T-helper 2 cell treated with Interferon-gamma antibody and Interleukin-4, amounts not matched to agents 100 ng/mL and 5 ng/mL, for 36 hours (primary cell): Measurements from ENCODE around the gene UBALD2. TPM values are rescaled to one million over a fixed set of nuclear protein-coding genes. Genes with fewer than 3 reads are reported as not detected.

ENCODE experiments used
- intact Hi-C: fragments of 100-400 bp; cut with micrococcal nuclease; formaldehyde crosslinking; loops from one replicate; pipeline ENCODE4 v1.15.1; 2023
- total RNA-seq: library from RNA; stranded (reverse); gene quantifications from 2 replicates; pipeline ENCODE4 v1.2.3, GENCODE V29; 2022

The UBALD2 gene
- total RNA-seq, 1 donor from 2014 or later: 211 TPM

- intact Hi-C loops: no loop called here
Measured at GRCh38 chr17:76309461-76309860, 44.3 kb downstream of the UBALD2 start.

- intact Hi-C loops: loop anchor here (10.0 kb wide), 1 partner anchor 202 kb away; no protein-coding TSS in a partner anchor
Measured at GRCh38 chr17:76312735-76313134, 47.6 kb downstream of the UBALD2 start.

GRCh38 chr17:76314392-76315227 is 49.5 kb downstream of the UBALD2 start:
- intact Hi-C loops: loop anchor here (10.0 kb wide), 1 partner anchor 200 kb away; no protein-coding TSS in a partner anchor

GRCh38 chr17:76317535-76317934 is 52.4 kb downstream of the UBALD2 start:
- intact Hi-C loops: loop anchor here (10.0 kb wide), 1 partner anchor 197 kb away; no protein-coding TSS in a partner anchor

GRCh38 chr17:76318586-76318985 is 53.4 kb downstream of the UBALD2 start:
- intact Hi-C loops: loop anchor here (10.0 kb wide), 1 partner anchor 196 kb away; no protein-coding TSS in a partner anchor

Other genes starting within 250 kb of the UBALD2 start
- 0.02 and 0.16 TPM in 2 replicates for gene EVPL, start 238.0 kb upstream of the UBALD2 start, total RNA-seq
- gene SRP68, start 192.8 kb upstream of the UBALD2 start, total RNA-seq: 107 and 112 TPM in 2 replicates
- 0.11 and 0.39 TPM in 2 replicates for gene GALR2, start 190.6 kb upstream of the UBALD2 start, total RNA-seq
- 0.18 and 0.43 TPM in 2 replicates for gene ZACN, start 186.2 kb upstream of the UBALD2 start, total RNA-seq
- 132 and 137 TPM in 2 replicates for gene EXOC7, start 161.6 kb upstream of the UBALD2 start, total RNA-seq
- gene FOXJ1, start 124.1 kb upstream of the UBALD2 start, total RNA-seq: 0.20 and 0.27 TPM in 2 replicates
- gene RNF157, start 24.9 kb upstream of the UBALD2 start, total RNA-seq: 58.3 and 66.0 TPM in 2 replicates
- 3.2 and 3.7 TPM in 2 replicates for gene QRICH2, start 42.9 kb downstream of the UBALD2 start, total RNA-seq
- gene PRPSAP1, start 88.6 kb downstream of the UBALD2 start, total RNA-seq: 53.3 and 59.5 TPM in 2 replicates
- gene SPHK1, start 119.3 kb downstream of the UBALD2 start, total RNA-seq: 1.3 and 1.9 TPM in 2 replicates
- 34.1 and 40.6 TPM in 2 replicates for gene UBE2O, start 187.8 kb downstream of the UBALD2 start, total RNA-seq
- 0.32 TPM in 1 of 2 replicates, not detected in the other for gene AANAT, start 202.3 kb downstream of the UBALD2 start, total RNA-seq
- 43.2 and 45.8 TPM in 2 replicates for gene RHBDF2, start 236.1 kb downstream of the UBALD2 start, total RNA-seq